NCI-H1930 (cell line): ENCODE results near the gene TTC16.
"Not testable (repeated sequence)": the region's sequence is repeated elsewhere in the genome, so short reads cannot be mapped to it uniquely, and the experiment has no call there.

Experiments
- DNase-seq, 2 experiments: peaks; one replicate each; lab custom pipeline; 2025; lab: John Stamatoyannopoulos, UW

TTC16 gene

GRCh38 chr9:127769101-127769500 is 53.2 kb downstream of the TTC16 start:
- DNase-seq: no peak

- no peak for DNase-seq
Observed at GRCh38 chr9:127769929-127770582, 54.2 kb downstream of the TTC16 start.

GRCh38 chr9:127770583-127770904 is 54.7 kb downstream of the TTC16 start:
- no peak for DNase-seq

- peak; percentile 90 to 94 for DNase-seq
Observed at GRCh38 chr9:127770905-127771569, 55.2 kb downstream of the TTC16 start.

- DNase-seq: no peak
Observed at GRCh38 chr9:127771570-127772189, 55.8 kb downstream of the TTC16 start.

GRCh38 chr9:127772603-127773002 is 56.7 kb downstream of the TTC16 start:
- DNase-seq: no peak

GRCh38 chr9:127773272-127773671 is 57.4 kb downstream of the TTC16 start:
- DNase-seq: no peak

GRCh38 chr9:127773981-127774380 is 58.1 kb downstream of the TTC16 start:
- DNase-seq: no peak

- DNase-seq: no peak
Observed at GRCh38 chr9:127776195-127776923, 60.5 kb downstream of the TTC16 start.

GRCh38 chr9:127776924-127777289 is 61.0 kb downstream of the TTC16 start:
- no peak for DNase-seq

GRCh38 chr9:127777368-127777980 is 61.6 kb downstream of the TTC16 start:
- DNase-seq: no peak

GRCh38 chr9:127778280-127779135 is 62.6 kb downstream of the TTC16 start, which contains the start of gene SH2D3C:
Gene SH2D3C (minus strand): TSS chr9:127778666. CDS start chr9:127778627, 39 bp downstream.
- no peak for DNase-seq

- no peak for DNase-seq
Observed at GRCh38 chr9:127779136-127779981, 63.5 kb downstream of the TTC16 start.

GRCh38 chr9:127780126-127780885 is 64.4 kb downstream of the TTC16 start:
- no peak for DNase-seq

GRCh38 chr9:127780909-127781308 is 65.0 kb downstream of the TTC16 start:
- DNase-seq: not testable (repeated sequence)
